GM12872 (cell line): ENCODE results near the gene FBXL7.

ENCODE experiments used
- CTCF ChIP-seq: IDR thresholded peaks from 3 replicates; pipeline ENCODE4 v1.5.1; 2011; ENCODE audit warnings: low read depth, mild to moderate bottlenecking, low read length, moderate library complexity; ENCODE audit not compliant: insufficient read depth

Gene FBXL7

GRCh38 chr5:15647251-15647650 is 147.3 kb downstream of the FBXL7 start:
- no peak for TF ChIP-seq CTCF

- TF ChIP-seq CTCF = no peak
Measured at GRCh38 chr5:15650266-15650665, 150.3 kb downstream of the FBXL7 start.

- TF ChIP-seq CTCF = no peak
Measured at GRCh38 chr5:15654779-15655178, 154.8 kb downstream of the FBXL7 start.

- TF ChIP-seq CTCF = no peak
Measured at GRCh38 chr5:15655683-15656082, 155.7 kb downstream of the FBXL7 start.

- no peak for TF ChIP-seq CTCF
Measured at GRCh38 chr5:15664961-15665360, 165.0 kb downstream of the FBXL7 start.

GRCh38 chr5:15669826-15670225 is 169.8 kb downstream of the FBXL7 start:
- TF ChIP-seq CTCF = no peak

GRCh38 chr5:15674716-15675115 is 174.7 kb downstream of the FBXL7 start:
- TF ChIP-seq CTCF = no peak

GRCh38 chr5:15676591-15676990 is 176.6 kb downstream of the FBXL7 start:
- no peak for TF ChIP-seq CTCF
